HG03558 (cell line): Measurements from ENCODE around the gene ARHGAP15.

Experiments
- ATAC-seq: cut with Tn5 transposase; IDR thresholded peaks from one replicate; pipeline ENCODE4 v1.9.1; 2021; ENCODE audit warnings: moderate number of reproducible peaks; ENCODE audit not compliant: unreplicated experiment; ENCODE audit errors: extremely low read depth

The ARHGAP15 gene

DNA sequence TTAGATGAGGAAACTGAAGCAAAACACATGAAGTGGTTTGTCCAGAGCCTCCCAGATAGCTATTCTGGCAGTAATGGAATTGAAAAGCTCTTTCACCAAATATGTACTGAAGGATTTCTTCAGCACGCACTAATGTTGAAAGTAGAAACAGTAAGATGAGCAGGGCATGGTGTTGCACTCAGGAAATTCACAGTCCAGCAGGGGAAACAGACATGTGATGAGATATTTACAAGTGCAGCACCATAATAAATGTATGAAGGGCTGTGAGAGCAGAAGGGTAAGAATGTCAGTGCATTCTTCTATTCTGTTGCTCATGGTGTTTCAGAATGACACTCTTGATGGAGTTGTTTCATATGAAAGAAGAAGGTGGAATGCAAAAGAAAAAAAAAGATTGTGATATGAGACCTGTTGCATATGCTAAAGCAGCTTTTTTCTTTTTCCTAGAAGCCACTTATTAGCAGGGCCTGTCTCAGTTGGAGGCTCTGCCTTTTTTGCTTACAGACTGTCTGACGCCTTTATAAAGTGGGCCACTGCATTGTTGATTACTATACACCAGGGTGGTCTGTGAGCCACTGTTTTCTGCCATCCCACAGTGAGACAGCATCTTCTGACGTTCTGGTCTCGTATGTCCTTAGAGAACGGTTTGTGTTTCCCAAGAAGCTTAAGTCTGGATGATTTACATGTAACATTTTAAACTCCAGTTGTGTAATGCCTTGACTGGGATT, 516.9 kb downstream of the ARHGAP15 start:
- ATAC-seq = no peak

DNA sequence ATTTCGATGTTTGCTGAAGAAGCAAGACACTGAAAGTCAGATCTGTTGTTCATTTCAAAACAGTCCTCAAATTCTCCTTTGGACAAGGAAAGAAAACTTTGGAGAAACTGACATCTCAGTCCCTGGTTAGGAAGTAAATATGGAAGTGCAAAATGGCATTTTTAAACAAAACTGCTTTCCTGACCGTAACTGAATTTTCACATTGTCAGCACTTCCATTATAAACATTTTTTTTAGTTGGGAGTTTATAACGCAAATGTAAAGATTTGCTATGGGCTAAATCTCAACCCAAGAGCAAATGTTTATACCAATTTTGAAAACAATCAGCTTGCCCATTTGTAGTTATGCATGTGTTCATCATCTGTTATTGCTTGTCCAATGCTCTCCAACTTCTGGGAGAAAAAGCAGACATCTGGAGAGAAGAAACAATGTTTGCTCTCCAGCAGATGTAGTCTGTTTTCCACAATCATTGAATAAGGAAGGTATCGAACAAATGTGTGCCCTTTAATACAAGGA, 520.1 kb downstream of the ARHGAP15 start:
- no peak for ATAC-seq

DNA sequence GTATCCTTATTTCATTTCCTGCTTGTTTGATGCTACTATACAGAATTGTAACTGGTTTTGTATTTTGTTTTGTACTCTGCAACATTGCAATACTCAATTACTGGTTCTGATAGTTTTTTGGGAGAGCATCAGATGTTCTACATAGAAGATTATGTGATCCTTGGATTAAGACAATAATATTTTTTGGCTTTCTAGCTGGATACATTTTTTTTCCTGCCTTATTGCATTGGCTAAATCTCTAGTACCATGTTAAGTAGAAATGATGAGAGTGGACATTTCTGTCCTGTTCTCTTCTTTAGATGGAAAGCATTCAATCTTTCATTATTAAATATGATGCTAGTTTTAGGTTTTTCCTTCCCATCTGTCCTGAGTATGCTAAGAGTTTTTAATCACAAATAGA, 523.5 kb downstream of the ARHGAP15 start:
- no peak for ATAC-seq

DNA sequence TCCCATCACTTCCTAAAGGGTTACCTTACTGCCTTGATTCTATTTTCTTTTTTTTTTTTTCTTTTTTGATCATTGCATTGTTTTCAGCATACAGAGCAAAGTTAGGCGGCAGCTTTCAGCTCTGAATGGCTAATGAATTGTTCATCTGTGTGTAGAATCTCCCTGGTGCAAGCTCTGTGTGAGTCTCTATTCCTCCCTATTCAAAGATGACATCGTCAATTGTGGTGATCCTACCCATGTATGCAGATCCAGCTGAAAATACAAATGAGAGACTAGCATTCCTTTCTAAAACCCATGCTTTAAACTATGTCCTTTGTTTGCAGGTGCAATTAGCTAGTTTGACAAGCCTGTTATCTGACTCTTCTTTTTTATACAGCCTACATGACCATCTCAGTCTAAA, 539.0 kb downstream of the ARHGAP15 start:
- no peak for ATAC-seq

DNA sequence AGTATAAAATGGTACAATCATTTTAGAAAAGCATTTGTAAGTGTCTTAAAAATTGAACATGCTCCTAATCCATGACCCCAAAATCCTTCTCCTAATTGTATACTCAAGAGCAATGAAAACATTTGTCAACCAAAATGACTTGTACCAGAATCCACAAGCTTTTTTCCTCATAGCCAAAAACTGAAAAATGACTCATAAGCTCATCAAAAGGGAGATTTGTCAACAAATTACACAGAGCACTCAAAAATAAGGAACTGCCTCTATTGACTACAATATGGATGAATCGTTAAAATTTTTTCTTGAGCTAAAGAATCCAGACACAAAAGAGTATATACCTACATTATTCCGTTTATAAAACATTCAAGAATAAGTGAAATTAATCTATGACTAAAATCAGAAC, 544.8 kb downstream of the ARHGAP15 start:
- no peak for ATAC-seq

DNA sequence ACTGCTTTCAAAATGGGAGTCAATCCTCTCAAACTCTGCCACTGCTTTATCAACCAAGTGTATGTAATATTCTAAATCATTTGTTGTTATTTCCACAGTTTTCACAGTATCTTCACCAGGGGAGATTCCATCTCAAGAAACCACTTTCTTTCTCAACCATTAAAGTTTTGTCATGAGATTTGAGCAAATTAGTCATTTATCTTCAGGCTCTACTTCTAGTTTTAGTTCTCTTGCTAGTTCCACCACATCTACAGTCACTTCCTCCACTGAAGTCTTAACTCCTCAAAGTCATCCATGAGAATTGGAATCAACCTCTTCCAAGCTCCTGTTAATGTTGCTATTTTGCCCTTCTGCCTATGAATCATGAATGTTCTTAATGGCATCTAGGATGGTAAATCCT, 545.8 kb downstream of the ARHGAP15 start:
- ATAC-seq = no peak

DNA sequence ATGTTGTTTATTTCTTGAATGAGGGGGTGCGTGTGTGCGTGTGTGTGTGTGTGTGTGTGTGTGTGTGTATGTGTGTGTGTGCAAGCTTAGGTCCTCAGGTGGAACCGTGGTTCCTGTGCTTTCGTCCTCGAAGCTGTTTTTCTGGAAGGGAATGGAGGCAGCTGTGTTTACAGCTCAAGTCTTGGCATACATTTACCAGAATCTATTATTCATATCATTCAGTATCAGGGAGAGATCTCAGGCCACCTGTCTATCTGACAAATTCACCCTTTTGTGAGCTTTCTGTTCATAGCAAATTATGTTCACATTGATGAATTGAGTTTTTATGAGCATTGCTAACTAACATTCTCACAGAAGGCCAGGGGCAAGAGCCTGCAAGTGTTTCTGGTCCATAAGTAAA, 550.4 kb downstream of the ARHGAP15 start:
- ATAC-seq = no peak

DNA sequence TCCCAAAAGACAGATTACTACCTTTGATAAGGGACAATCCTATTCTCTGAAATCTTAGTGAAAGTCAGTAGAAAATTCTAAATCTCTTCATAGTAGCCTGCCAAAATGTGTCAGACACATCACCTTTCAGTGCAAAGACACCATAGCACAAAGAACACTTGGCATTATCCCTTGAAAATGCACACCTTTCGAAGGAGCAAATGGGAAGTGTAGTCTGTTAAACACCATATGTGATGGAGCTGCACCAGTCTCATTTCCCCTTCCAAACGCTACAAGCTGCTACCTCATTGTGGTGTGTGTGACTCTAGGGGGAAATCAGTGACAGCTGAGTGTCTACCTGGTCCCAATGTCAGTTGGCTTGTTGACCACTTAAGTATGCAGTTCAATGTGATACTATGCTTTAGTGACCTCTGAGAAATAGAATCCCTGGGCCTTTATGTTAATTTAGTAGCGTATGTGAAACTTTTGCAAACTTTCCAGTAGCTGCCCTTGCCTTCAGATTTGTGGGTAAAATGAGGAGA, 551.7 kb downstream of the ARHGAP15 start:
- no peak for ATAC-seq

DNA sequence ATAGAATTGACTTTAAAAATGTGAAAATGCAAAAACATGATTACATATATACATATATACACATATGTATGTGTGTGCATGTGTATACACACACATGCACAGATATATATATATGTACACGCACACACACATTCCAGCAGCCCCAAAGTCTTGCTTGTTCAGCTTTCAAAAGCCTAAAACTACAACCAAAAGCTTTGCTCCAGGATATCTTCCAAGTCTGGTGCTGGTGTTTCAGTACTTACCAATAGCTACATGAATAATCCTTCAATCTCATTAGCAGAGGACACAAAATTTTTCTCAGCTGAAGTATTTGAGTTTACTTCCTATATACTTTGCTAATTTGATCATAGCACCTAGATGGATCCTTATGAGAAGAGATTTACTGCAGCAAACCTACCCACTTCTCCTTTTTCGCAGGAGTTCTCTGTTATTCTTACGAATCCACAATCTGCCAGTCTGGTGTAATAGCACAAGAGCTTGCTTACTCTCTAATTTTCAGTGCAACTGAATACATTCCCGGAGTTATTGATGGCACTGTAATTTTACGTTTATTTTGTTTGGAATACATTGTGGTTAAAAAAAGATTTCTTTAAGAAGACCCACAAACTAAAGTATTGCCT, 553.3 kb downstream of the ARHGAP15 start:
- ATAC-seq = no peak

DNA sequence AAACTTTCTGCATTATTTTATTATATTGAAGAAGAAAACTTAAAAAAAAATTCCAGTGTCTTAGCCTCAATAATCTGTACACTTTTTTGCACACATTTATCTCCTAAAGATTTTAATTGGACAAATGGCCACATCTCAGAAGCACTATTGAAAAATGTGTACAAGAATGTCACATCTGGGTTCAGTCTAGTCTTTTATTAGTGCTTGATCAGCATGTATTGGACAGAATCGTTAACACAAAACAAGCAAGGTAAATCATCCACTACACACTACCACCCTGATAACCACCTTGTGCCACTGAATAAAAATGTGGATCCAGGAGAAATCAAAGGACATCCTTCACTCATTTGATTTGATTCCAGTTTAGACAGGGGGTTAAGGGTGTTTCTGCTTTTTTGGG, 554.8 kb downstream of the ARHGAP15 start:
- no peak for ATAC-seq

DNA sequence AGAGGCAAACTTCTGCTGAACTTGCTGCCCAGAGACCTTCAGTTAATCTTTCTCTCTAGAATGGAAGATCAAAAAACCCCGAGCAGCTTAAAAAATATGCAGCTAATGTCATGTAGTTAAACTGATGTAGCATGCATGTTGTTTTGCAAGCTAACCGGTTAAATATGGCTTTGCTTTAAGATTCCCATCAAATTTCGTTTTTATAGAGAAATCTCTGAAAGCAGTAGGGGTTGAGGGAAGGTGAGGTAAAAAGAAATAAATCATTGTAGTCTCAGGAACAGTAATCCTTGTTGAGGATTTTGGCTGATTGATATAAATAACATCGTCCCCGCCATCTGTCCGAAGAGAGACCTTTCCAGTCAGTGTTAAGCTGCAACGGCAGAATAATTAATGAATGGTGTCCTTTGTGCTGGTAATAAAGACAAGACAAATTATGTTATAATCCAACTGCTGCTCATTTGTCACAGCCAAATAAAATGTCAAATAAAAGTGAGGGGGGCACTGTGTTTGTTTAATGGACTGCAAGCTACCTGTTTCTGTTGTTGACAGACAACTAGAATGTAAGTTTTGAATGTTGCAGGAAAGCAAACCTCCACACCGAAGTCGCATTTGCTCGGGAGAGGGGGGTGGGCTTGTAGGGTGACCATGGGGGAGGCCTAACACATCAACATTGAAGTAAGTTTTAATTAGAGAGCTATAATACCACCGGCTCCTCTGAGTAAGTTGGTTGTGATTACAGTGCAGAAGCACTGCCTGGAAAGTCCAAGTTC, 555.5 kb downstream of the ARHGAP15 start:
- ATAC-seq = no peak

DNA sequence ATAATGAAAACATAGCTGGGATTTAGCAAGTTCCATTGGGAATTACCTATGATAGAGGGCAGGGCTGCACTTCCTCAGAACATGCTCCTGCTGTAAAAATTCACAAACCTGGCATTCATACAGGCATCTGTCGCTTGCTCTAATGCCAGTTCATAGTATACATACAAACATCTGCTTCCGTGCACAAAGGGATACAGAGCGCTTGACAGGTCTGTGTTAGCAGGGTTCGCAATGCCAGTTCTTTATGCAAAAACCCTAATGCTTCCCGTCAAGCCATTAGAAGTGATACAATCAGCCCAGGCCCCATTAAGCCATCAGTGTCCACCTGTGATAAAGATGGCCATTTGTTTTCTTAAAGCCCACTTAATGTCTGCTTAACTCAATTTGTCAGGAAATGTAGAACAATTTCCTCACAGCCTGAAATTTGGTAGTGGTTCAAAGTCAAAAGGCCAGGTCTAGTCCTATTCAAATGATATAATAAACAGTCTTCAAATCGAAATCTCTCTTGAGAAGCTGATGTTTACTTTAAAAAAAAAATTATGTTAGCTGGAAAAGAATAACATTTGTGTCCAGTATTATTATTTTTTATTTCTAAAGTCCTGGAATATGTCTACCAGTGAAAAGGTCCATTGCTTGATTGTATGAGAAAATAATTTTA, 556.3 kb downstream of the ARHGAP15 start:
- ATAC-seq = no peak

DNA sequence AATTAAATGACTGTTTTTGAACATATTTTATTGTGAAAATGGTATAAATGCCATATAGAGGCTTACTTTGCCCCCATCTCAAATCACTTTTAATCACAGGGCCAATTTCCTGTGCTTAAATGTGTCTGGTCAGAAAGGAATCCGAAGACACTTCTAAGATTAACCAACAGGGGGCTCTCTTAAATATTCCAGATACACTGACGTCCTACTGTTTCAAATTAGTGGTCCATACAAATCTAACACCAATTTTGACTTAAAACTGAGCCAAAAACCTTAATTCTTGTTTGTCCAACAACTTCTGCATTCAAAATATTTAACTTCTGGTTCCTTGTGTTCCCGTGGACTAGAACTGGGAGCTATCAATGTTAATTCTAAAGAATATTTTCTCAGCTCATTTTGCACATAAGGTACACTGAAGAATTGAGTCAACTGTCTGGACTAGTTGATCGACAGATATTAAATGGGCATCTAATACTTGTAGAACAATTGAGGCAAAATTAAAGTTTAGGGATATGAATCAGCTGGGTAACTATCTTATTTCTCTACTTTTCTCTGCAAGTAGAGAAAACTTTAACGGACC, 557.5 kb downstream of the ARHGAP15 start:
- ATAC-seq = no peak

DNA sequence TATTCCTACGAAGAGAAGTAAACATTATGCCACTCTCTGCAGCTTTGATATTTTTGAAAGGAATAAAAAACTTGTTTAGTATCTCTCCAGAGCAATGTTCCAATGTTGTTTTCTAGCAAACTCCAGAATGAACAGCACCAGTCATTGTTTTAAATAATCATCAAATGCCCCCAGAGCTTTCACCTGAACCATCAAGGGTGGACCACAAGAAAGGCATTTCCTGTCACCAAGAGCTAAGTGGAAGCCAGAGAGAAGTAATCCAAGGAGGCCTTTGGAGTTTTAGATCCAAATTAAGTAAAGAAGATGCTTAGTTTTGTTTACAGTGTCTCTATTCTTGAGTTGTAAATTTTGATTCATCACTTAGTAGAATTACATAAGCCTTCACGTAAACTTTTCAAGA, 559.0 kb downstream of the ARHGAP15 start:
- ATAC-seq = no peak

DNA sequence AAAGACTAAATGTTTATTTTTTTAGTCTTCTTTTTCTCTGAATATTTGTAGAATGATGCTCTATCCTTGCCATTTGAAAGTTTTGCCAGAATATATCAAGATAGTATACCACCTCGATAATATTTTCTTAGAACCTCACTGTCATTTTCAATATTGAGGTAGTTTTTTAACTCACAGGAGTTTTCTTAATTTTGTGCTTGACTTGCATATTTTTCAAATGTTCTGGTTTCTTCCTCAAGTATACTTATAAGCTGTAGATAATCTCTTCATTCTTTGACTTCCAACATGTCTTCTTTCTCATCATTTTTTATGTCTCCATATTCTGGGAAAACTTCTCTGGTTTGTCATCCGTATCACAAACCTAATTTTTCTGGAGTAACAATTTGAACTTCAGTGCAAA, 559.6 kb downstream of the ARHGAP15 start:
- ATAC-seq = no peak

DNA sequence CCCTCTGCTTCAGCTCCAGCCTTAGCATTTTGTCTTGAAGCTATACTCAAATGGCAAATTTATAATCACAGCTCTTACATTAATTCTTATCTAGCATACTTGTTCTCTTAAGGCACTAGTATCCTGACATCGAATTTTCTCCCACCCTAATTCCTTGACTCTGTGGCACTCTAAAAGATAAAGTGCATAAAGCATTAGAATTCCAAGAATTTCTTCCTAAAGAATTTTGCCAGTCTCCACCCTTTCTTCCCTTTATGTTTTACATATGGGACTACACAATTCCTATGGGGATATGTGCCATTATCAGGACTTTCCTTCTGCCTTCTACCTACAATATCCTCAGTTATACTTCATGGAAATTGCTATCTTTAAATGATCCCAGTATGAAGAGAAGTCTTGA, 560.3 kb downstream of the ARHGAP15 start:
- ATAC-seq = no peak

DNA sequence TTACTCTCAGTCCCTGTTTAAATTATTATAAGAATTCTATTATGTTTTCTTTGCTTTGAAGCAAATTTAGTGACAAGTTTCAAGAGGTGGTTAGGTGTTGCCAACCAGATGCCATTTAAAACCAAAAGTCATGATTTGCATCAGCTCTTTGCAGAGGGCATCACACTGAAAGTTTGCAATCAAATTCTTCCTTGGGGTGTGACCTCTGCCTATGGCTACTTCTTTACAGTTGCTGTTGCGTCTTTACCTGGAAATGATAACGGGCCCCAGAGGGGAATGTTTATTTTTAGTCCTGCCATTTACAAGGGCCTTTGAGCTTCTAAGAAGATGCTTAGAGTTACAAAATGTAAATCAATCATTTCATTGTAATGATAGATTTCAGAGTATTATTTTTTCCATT, 561.0 kb downstream of the ARHGAP15 start:
- no peak for ATAC-seq

DNA sequence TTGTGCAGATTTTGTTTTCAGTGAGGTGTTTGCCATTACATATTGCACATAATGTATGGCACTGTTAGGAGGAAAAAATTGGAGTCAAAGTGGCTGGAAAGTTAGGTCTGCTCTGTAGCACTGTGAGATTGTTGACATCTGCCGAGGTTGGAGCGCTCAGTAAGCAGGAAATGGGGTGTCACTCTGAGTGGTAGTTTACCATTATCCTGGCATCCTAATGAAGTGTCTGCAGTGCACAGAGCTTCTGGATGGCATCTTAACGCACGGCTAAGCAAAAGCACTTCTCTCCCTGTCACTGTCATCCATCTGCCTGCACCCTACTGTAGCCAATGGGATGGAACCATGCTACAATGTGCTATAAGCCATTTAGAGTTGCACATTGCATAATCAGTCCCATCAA, 561.9 kb downstream of the ARHGAP15 start:
- ATAC-seq = no peak

DNA sequence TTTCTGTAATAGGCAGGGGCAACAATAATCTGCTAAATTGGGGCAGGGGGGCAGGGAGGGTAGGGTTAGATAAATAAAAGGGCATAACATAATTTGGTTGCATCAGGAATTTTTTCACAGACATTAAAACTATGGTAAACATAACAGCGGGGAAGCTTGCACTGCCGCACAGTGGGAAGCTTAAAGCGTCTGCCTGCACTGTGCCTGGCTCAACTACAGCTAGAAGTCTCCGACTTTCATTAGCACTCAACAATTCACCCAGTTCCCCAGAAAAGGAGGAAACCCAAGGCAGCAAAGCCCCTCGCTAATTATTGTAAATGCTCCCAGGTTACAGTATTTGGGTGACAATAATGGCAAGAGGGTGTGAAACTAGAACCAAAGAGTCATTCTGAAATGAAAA, 562.9 kb downstream of the ARHGAP15 start:
- ATAC-seq = no peak

DNA sequence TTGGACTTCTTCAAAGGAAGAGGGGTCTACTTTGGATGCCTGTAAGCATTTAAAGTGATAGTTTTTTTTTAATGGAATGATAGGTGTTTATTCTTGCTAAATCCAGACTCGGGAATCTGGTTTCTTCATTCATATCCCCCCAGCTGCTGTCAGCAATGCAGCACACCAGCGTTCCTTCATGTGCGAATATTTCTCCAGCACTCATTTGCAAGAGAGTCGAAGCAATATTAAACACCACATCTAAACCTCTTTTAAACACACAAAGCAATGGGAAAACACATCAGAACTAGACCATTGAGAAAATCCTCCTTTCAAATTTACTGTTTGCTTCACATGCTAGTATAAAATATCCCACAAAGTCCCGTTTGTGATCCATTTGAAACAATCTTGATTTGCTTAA, 563.7 kb downstream of the ARHGAP15 start:
- no peak for ATAC-seq
